ENCODE results near the gene CAMTA1. TPM values are rescaled to one million over a fixed set of nuclear protein-coding genes. Genes with fewer than 3 reads are reported as not detected.

Gene CAMTA1
- total RNA-seq, 2 donors from 2014 or later = 105 to 113 TPM

- Histone ChIP-seq H3K27ac (no peak overlapping the region), H3K4me3 (no peak overlapping the region), H3K27me3 (replicated peaks; ENCODE audit: insufficient read depth) (no peaks in the 10 kb centered on the region), H3K9me3 (no peaks in the 10 kb centered on the region), H3K36me3 (no peaks in the 10 kb centered on the region), H3K4me1 (ENCODE audit: control insufficient read depth in 1 of 2, low read depth in 2 of 2) (no peaks in the 10 kb centered on the region)
- DNase-seq (ENCODE audit: low spot score) = no peak
- no peak for TF ChIP-seq CTCF (IDR thresholded peaks at IDR 0.05)
- no peak for ATAC-seq (ENCODE audit: insufficient number of reproducible peaks, low FRiP score, low read depth)
Observed at GRCh38 chr1:7094509-7094908, 309.3 kb downstream of the CAMTA1 start.

- no peaks in the 10 kb centered on the region for H3K4me1 ChIP-seq (ENCODE audit: control insufficient read depth in 1 of 2, low read depth in 2 of 2)
- no peak overlapping the region for H3K27ac ChIP-seq
- H3K9me3 ChIP-seq = no peaks in the 10 kb centered on the region
- no peaks in the 10 kb centered on the region for H3K27me3 ChIP-seq (replicated peaks; ENCODE audit: insufficient read depth)
- ATAC-seq (ENCODE audit: insufficient number of reproducible peaks, low FRiP score, low read depth) (no peak), DNase-seq (ENCODE audit: low spot score) (no peak)
- no peak overlapping the region for H3K4me3 ChIP-seq
- no peak for TF ChIP-seq CTCF (IDR thresholded peaks at IDR 0.05)
- H3K36me3 ChIP-seq = no peaks in the 10 kb centered on the region
Observed at GRCh38 chr1:7095343-7095964, 310.2 kb downstream of the CAMTA1 start.

- Histone ChIP-seq H3K27ac (no peak overlapping the region), H3K4me1 (ENCODE audit: control insufficient read depth in 1 of 2, low read depth in 2 of 2) (no peaks in the 10 kb centered on the region), H3K27me3 (replicated peaks; ENCODE audit: insufficient read depth) (no peaks in the 10 kb centered on the region), H3K36me3 (no peaks in the 10 kb centered on the region), H3K9me3 (no peaks in the 10 kb centered on the region), H3K4me3 (no peak overlapping the region)
- no peak for ATAC-seq (ENCODE audit: insufficient number of reproducible peaks, low FRiP score, low read depth)
- no peak for TF ChIP-seq CTCF (IDR thresholded peaks at IDR 0.05)
- no peak for DNase-seq (ENCODE audit: low spot score)
Observed at GRCh38 chr1:7097938-7098592, 312.8 kb downstream of the CAMTA1 start.

- DNase-seq (ENCODE audit: low spot score) (no peak), ATAC-seq (ENCODE audit: insufficient number of reproducible peaks, low FRiP score, low read depth) (no peak)
- Histone ChIP-seq H3K27me3 (replicated peaks; ENCODE audit: insufficient read depth) (no peaks in the 10 kb centered on the region), H3K9me3 (no peaks in the 10 kb centered on the region), H3K27ac (no peak overlapping the region), H3K36me3 (no peaks in the 10 kb centered on the region), H3K4me1 (ENCODE audit: control insufficient read depth in 1 of 2, low read depth in 2 of 2) (no peaks in the 10 kb centered on the region), H3K4me3 (no peak overlapping the region)
- no peak for TF ChIP-seq CTCF (IDR thresholded peaks at IDR 0.05)
Observed at GRCh38 chr1:7098641-7099040, 313.4 kb downstream of the CAMTA1 start.

- H3K27me3 ChIP-seq (replicated peaks; ENCODE audit: insufficient read depth) = no peaks in the 10 kb centered on the region
- no peak overlapping the region for H3K4me3 ChIP-seq
- H3K9me3 ChIP-seq = no peaks in the 10 kb centered on the region
- no peak for TF ChIP-seq CTCF (IDR thresholded peaks at IDR 0.05)
- no peaks in the 10 kb centered on the region for H3K36me3 ChIP-seq
- H3K4me1 ChIP-seq (ENCODE audit: control insufficient read depth in 1 of 2, low read depth in 2 of 2) = no peaks in the 10 kb centered on the region
- no peak for DNase-seq (ENCODE audit: low spot score)
- no peak for ATAC-seq (ENCODE audit: insufficient number of reproducible peaks, low FRiP score, low read depth)
- no peak overlapping the region for H3K27ac ChIP-seq
Observed at GRCh38 chr1:7100479-7100878, 315.2 kb downstream of the CAMTA1 start.
